Endodermal cell (in vitro differentiated cells): ENCODE measurements around the gene ZNF358. TPM values are rescaled to one million over a fixed set of nuclear protein-coding genes. Genes with fewer than 3 reads are reported as not detected.

ENCODE experiments used
- DNase-seq: peaks from one replicate; pipeline ENCODE4 v3.0.0-alpha.2; 2017
- H3K27ac ChIP-seq: 2 replicates; pipeline ENCODE4 v1.5.1; 2013; ENCODE audit warnings: mild to moderate bottlenecking, low read depth, low read length, moderate library complexity
- H3K27me3 ChIP-seq: 2 replicates; pipeline ENCODE4 v1.6.1; 2013; ENCODE audit warnings: mild to moderate bottlenecking, low read length, moderate library complexity; ENCODE audit not compliant: insufficient read depth, control insufficient read depth, poor library complexity, severe bottlenecking
- H3K36me3 ChIP-seq: 2 replicates; pipeline ENCODE4 v1.7.0; 2013; ENCODE audit warnings: mild to moderate bottlenecking, low read length, moderate library complexity; ENCODE audit not compliant: control insufficient read depth, insufficient read depth
- H3K4me1 ChIP-seq: one replicate; pipeline ENCODE4 v1.7.0; 2013; ENCODE audit warnings: low read length; ENCODE audit not compliant: control insufficient read depth, insufficient read depth
- H3K4me3 ChIP-seq: 2 replicates; pipeline ENCODE4 v1.5.1; 2013; ENCODE audit warnings: mild to moderate bottlenecking, low read length, moderate library complexity
- H3K9ac ChIP-seq: 2 replicates; pipeline ENCODE4 v1.6.1; 2013; ENCODE audit warnings: mild to moderate bottlenecking, low read length, moderate library complexity; ENCODE audit not compliant: poor library complexity, severe bottlenecking; ENCODE audit errors: extremely low read depth
- H3K9me3 ChIP-seq: 2 replicates; pipeline ENCODE4 v1.6.1; 2013; ENCODE audit warnings: mild to moderate bottlenecking, low read length, moderate library complexity; ENCODE audit not compliant: control insufficient read depth
- H3K27ac Mint-ChIP-seq: 2 replicates; pipeline ENCODE4 v1.8.0; 2020; ENCODE audit warnings: mixed read lengths
- H3K27me3 Mint-ChIP-seq: 2 replicates; pipeline ENCODE4 v1.8.0; 2021; ENCODE audit warnings: mild to moderate bottlenecking, mixed read lengths; ENCODE audit not compliant: insufficient read depth
- H3K36me3 Mint-ChIP-seq: 2 replicates; pipeline ENCODE4 v1.8.0; 2020; ENCODE audit warnings: low read depth, mixed read lengths
- H3K4me1 Mint-ChIP-seq: 2 replicates; pipeline ENCODE4 v1.8.0; 2020; ENCODE audit warnings: mixed read lengths
- H3K4me3 Mint-ChIP-seq: 2 replicates; pipeline ENCODE4 v1.8.0; 2020; ENCODE audit warnings: mild to moderate bottlenecking, moderate library complexity, mixed read lengths
- H3K9me3 Mint-ChIP-seq: 2 replicates; pipeline ENCODE4 v1.8.0; 2020; ENCODE audit warnings: mild to moderate bottlenecking, mixed read lengths
- WGBS, 2 experiments: methylation state at CpG; one replicate each; pipeline versions ENCODE4 v1.1.5 to v1.1.7; 2013; ENCODE audit warnings: missing lambda C conversion rate in 2 of 2, mixed read lengths in 1 of 2; ENCODE audit not compliant: insufficient coverage in 1 of 2, insufficient read length in 1 of 2; 5-methylcytosine and 5-hydroxymethylcytosine counted together
- total RNA-seq, 2 donors: library from RNA; stranded (reverse); fragmentation: NEBNext Ultra II Directional in 1 of 2; extraction: Animal tissue kit (Norgen Biotek cat#: 25700) in 1 of 2; gene quantifications; 2 replicates in 1 of 2; 3 replicates in 1 of 2; pipeline ENCODE4 v1.2.1, GENCODE V29; 2021
- TF ChIP-seq, protein P1 (sequence below): fragments of 200-600 bp; sonication (generic); conservative IDR thresholded peaks from 2 replicates; pipeline ENCODE4 v1.5.0; 2021; ENCODE audit warnings: antibody characterized with exemption, mild to moderate bottlenecking

Gene ZNF358
- total RNA-seq, 2 donors from 2014 or later: 45.9 to 53.2 TPM

DNA sequence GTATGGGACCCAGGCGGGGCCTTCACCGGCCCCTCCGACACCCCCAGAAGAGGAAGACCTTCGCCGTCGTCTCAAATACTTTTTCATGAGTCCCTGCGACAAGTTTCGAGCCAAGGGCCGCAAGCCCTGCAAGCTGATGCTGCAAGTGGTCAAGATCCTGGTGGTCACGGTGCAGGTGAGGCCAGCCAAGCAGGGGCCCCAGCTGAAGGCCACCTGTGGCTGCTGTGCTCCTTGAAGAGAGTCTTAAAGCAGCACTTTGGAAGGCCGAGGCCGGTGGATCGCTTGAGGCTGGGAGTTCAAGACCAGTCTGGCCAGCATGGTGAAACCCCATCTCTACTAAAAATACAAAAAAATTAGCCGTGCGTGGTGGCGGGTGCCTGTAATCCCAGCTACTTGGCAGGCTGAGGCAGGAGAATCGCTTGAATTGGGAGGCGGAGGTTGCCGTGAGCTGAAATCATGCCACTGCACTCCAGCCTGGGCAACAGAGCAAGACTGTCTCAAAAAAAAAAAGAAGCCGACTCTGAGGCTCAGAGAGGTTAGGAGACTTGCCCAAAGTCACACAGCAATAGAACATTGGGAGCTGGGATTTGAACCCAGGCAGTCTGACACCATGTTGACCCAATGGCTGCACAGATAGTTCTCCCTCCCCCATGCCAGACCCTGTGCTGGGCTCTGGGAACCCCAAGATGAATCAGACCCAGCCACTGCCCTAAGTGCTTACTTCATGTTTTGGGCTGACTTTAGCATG lies 9.3 kb downstream of the ZNF358 start:
- Histone ChIP-seq H3K9ac (no peak overlapping the region), H3K27me3 (no peaks in the 10 kb centered on the region), H3K27ac (no peak overlapping the region), H3K4me1 (peaks cover 7% of the 10 kb centered on the region), H3K4me3 (no peak overlapping the region), H3K9me3 (no peaks in the 10 kb centered on the region), H3K36me3 (peaks cover 4% of the 10 kb centered on the region)
- whole genome bisulfite sequencing, 2 experiments: 92 to 94% methylated on average over 12 to 20 of the region's 20 CpGs
- H3K9me3 Mint-ChIP-seq: no peaks in the 10 kb centered on the region
- H3K4me1 Mint-ChIP-seq: peaks cover 5% of the 10 kb centered on the region
- DNase-seq: no peak
- TF ChIP-seq, protein P1, sequence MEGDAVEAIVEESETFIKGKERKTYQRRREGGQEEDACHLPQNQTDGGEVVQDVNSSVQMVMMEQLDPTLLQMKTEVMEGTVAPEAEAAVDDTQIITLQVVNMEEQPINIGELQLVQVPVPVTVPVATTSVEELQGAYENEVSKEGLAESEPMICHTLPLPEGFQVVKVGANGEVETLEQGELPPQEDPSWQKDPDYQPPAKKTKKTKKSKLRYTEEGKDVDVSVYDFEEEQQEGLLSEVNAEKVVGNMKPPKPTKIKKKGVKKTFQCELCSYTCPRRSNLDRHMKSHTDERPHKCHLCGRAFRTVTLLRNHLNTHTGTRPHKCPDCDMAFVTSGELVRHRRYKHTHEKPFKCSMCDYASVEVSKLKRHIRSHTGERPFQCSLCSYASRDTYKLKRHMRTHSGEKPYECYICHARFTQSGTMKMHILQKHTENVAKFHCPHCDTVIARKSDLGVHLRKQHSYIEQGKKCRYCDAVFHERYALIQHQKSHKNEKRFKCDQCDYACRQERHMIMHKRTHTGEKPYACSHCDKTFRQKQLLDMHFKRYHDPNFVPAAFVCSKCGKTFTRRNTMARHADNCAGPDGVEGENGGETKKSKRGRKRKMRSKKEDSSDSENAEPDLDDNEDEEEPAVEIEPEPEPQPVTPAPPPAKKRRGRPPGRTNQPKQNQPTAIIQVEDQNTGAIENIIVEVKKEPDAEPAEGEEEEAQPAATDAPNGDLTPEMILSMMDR: no peak
- no peak overlapping the region for H3K27ac Mint-ChIP-seq
- H3K36me3 Mint-ChIP-seq: peaks cover 27% of the 10 kb centered on the region
- no peak overlapping the region for H3K4me3 Mint-ChIP-seq
- H3K27me3 Mint-ChIP-seq: no peaks in the 10 kb centered on the region

DNA sequence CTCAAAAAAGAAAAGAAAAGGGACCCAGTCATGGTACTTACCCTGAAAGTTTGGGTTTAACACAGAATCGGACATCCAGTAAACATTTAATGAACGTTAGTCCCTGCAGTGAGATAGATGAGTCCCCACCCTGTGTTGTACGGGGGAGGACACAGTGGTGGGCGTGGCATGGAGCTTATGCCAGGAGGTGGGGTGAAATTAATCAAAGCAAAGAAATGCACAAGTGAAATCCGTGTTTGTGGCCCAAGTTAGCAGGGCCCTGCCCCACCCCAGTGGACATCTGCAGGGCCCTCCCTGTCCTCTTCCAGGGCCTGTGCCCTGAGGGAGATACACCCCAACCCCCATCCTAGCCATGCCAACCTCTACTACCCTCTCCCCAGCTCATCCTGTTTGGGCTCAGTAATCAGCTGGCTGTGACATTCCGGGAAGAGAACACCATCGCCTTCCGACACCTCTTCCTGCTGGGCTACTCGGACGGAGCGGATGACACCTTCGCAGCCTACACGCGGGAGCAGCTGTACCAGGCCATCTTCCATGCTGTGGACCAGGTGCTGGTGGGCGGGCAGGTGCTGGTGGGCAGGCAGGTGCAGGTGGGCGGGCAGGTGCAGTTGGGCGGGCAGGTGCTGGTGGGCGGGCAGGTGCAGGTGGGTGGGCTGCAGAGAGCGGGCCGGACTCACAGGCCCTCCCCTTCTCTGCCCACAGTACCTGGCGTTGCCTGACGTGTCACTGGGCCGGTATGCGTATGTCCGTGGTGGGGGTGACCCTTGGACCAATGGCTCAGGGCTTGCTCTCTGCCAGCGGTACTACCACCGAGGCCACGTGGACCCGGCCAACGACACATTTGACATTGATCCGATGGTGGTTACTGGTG lies 10.4 kb downstream of the ZNF358 start:
- TF ChIP-seq, protein P1: no peak
- peaks cover 4% of the 10 kb centered on the region for H3K36me3 ChIP-seq
- Mint-ChIP-seq H3K27ac (no peak overlapping the region), H3K4me1 (peaks cover 5% of the 10 kb centered on the region), H3K9me3 (no peaks in the 10 kb centered on the region), H3K4me3 (no peak overlapping the region), H3K27me3 (no peaks in the 10 kb centered on the region), H3K36me3 (peaks cover 26% of the 10 kb centered on the region)
- H3K9me3 ChIP-seq: no peaks in the 10 kb centered on the region
- peaks cover 7% of the 10 kb centered on the region for H3K4me1 ChIP-seq
- no peak overlapping the region for H3K4me3 ChIP-seq
- no peaks in the 10 kb centered on the region for H3K27me3 ChIP-seq
- DNase-seq: no peak
- H3K9ac ChIP-seq: no peak overlapping the region
- H3K27ac ChIP-seq: no peak overlapping the region
- 95 to 97% methylated on average over 25 to 31 of the region's 31 CpGs for WGBS, 2 experiments

DNA sequence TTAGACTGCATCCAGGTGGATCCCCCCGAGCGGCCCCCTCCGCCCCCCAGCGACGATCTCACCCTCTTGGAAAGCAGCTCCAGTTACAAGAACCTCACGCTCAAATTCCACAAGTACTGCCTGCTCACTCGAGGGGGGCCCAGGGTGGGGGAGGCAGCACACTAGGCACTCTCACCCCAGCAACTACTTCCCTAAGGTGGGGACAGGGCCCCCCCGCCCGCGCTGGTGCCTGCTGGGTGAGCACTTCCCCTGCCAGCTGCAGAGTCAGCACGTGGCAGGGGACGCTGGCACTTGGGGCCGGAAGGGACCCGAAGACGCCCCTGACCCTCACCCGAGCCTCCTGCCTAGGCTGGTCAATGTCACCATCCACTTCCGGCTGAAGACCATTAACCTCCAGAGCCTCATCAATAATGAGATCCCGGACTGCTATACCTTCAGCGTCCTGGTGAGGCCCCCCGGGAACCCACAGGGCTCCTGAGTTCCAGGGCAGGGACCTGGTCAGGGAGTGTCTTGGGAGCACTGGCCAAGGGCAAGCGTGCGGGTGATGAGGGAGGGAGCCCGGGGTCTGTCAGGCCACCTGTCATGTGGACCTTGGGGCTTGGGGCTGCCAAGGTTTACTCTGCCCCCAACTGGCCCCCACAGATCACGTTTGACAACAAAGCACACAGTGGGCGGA lies 11.8 kb downstream of the ZNF358 start:
- Mint-ChIP-seq H3K36me3 (peaks cover 28% of the 10 kb centered on the region), H3K27me3 (no peaks in the 10 kb centered on the region), H3K4me3 (no peak overlapping the region), H3K27ac (no peak overlapping the region), H3K4me1 (no peaks in the 10 kb centered on the region), H3K9me3 (no peaks in the 10 kb centered on the region)
- TF ChIP-seq, protein P1: no peak
- Histone ChIP-seq H3K4me1 (peaks cover 7% of the 10 kb centered on the region), H3K36me3 (peaks cover 4% of the 10 kb centered on the region), H3K9me3 (no peaks in the 10 kb centered on the region), H3K9ac (no peak overlapping the region), H3K27me3 (no peaks in the 10 kb centered on the region), H3K27ac (no peak overlapping the region), H3K4me3 (no peak overlapping the region)
- WGBS, 2 experiments: 91 to 94% methylated on average over 14 to 25 of the region's 25 CpGs
- no peak for DNase-seq
